HT-29 (cell line): ENCODE data around the gene SPDEF. TPM values are rescaled to one million over a fixed set of nuclear protein-coding genes. Genes with fewer than 3 reads are reported as not detected.

Experiments used
- DNase-seq: peaks from one replicate; pipeline ENCODE4 v3.0.0-alpha.2; 2015; ENCODE audit warnings: low spot score
- total RNA-seq: library from RNA; depleted of rRNA; stranded (reverse); fragments of >200 nt; shearing (Covaris generic); gene quantifications from 2 replicates; pipeline ENCODE4 v1.2.3, GENCODE V29; 2014

SPDEF gene
- total RNA-seq, 1 experiment from 2014 or later: 55.1 TPM

GRCh38 chr6:34528996-34529664 lies 27.0 kb downstream of the SPDEF start:
- no peak for DNase-seq

GRCh38 chr6:34527751-34528670 lies 28.1 kb downstream of the SPDEF start:
- DNase-seq: no peak

GRCh38 chr6:34526992-34527728 lies 29.0 kb downstream of the SPDEF start:
- peak; percentile 93 for DNase-seq

- no peak for DNase-seq
Observed at GRCh38 chr6:34526241-34526972, 29.7 kb downstream of the SPDEF start.

- DNase-seq: no peak
Observed at GRCh38 chr6:34525431-34526175, 30.5 kb downstream of the SPDEF start.

GRCh38 chr6:34524971-34525370 lies 31.2 kb downstream of the SPDEF start:
- no peak for DNase-seq

- no peak for DNase-seq
Observed at GRCh38 chr6:34524499-34524898, 31.6 kb downstream of the SPDEF start.

GRCh38 chr6:34523441-34524206 lies 32.5 kb downstream of the SPDEF start:
- DNase-seq: no peak

- DNase-seq: no peak
Observed at GRCh38 chr6:34522761-34523160, 33.4 kb downstream of the SPDEF start.

GRCh38 chr6:34521463-34522285 lies 34.5 kb downstream of the SPDEF start:
- DNase-seq: no peak

- DNase-seq: no peak
Observed at GRCh38 chr6:34520645-34521462, 35.3 kb downstream of the SPDEF start.

GRCh38 chr6:34519971-34520644 lies 36.0 kb downstream of the SPDEF start:
- no peak for DNase-seq

- no peak for DNase-seq
Observed at GRCh38 chr6:34518669-34519365, 37.3 kb downstream of the SPDEF start.

- DNase-seq: no peak
Observed at GRCh38 chr6:34517966-34518365, 38.2 kb downstream of the SPDEF start.

- DNase-seq: no peak
Observed at GRCh38 chr6:34517461-34517881, 38.7 kb downstream of the SPDEF start.

- DNase-seq: no peak
Observed at GRCh38 chr6:34516391-34517324, 39.5 kb downstream of the SPDEF start.
